Measurements from ENCODE around the gene ITIH4.

ITIH4 gene

GRCh38 chr3:52830535-52831258 lies at the start of gene ITIH4:
ITIH4 (minus strand) TSS chr3:52830672; CDS start chr3:52830642, 30 bp downstream.
- DNase-seq, result no peak

DNA sequence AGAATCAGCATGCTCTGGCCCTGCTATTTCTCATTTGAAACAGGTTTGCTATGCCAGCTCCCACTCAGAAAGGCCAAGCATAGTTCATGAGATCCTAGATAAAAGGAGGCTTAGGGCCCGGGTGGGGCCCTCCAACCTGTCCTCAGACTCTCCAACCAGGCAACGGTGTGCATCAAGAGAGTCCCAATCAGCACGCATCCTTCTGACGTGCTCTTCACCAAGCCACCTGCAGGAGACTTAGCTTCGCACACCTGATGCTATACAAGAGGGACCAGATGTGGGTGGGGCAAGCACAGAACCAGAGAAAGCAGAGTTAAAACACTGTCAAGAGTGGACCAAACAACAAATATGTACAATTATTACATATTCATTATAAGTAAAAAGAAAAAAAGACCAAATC lies 49.6 kb upstream of the ITIH4 start:
- DNase-seq, result no peak

GRCh38 chr3:52879581-52879980 lies 49.1 kb upstream of the ITIH4 start:
- no peak for DNase-seq

GRCh38 chr3:52879090-52879489 lies 48.6 kb upstream of the ITIH4 start:
- DNase-seq, result no peak

- no peak for DNase-seq
Measured at GRCh38 chr3:52877085-52877484, 46.6 kb upstream of the ITIH4 start.

- DNase-seq, result no peak
Measured at GRCh38 chr3:52874864-52875587, 44.6 kb upstream of the ITIH4 start.

DNA sequence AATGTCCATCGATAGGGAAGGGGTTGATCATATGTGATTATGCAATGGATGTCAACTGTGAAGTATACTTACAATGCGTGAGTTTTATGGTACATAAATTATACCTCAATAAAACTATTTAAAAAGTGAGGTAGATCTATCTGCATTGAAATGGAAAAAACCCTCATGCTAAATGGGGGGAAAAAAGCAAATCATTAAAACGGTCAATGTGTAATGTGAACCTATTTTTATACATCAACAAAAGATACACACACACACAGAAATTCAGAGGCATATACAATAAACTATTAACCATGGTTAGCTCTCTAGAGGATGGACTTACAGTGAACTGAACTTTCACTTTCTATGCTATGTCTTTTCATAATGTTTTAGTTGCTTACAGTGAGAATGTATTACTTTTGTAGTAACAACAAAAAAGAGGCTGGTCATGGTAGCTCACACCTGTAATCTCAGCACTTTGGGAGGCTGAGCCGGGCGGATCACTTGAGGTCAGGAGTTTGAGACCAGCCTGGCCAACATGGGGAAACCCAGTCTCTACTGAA lies 43.8 kb upstream of the ITIH4 start:
- DNase-seq, result no peak

- DNase-seq, result no peak
Measured at GRCh38 chr3:52873433-52874159, 43.1 kb upstream of the ITIH4 start.

GRCh38 chr3:52872245-52872644 lies 41.8 kb upstream of the ITIH4 start:
- DNase-seq, result no peak

DNA sequence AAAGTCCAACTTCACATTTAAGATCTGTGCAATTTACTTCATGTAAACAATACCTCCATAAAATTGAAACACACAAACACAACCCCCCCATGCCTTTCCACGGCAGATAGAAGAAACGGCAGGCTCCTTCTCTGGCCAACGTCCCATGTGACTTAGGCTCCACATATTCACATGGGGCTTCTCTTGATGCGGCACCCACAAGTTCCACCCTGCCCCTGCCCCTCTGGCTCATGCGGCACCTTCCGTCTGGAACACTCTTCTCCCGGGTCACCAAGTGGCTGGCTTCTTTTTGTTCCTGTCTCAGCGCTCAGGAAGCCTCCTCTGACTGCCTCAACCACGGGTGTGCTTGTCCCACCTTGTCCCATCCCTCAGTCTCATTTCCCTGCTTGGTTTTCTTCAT lies 41.3 kb upstream of the ITIH4 start:
- DNase-seq, result no peak

DNA sequence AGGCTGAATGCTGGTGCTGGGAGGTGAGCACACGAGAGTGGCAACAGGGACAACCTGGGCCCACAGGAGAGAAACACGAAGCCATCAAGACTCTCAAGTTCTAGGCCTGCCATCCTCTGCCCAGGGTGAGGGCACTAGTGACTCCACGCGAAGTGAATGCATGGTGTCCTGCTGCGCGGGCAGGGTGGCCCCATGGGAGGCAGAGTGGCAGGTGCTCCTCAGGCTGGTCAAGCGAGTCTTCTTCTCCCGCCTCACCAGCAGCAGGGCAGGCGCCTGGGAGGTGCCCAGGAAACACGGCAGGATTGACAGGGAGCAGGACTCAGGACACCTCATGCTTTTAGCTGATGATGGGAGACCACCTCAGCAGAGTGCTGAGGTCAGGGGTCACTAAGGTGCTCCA lies 40.0 kb upstream of the ITIH4 start:
- DNase-seq, result no peak

GRCh38 chr3:52866427-52866826 lies 36.0 kb upstream of the ITIH4 start:
- no peak for DNase-seq

GRCh38 chr3:52865994-52866393 lies 35.5 kb upstream of the ITIH4 start:
- no peak for DNase-seq

GRCh38 chr3:52860424-52860768 lies 29.9 kb upstream of the ITIH4 start:
- DNase-seq, result no peak

DNA sequence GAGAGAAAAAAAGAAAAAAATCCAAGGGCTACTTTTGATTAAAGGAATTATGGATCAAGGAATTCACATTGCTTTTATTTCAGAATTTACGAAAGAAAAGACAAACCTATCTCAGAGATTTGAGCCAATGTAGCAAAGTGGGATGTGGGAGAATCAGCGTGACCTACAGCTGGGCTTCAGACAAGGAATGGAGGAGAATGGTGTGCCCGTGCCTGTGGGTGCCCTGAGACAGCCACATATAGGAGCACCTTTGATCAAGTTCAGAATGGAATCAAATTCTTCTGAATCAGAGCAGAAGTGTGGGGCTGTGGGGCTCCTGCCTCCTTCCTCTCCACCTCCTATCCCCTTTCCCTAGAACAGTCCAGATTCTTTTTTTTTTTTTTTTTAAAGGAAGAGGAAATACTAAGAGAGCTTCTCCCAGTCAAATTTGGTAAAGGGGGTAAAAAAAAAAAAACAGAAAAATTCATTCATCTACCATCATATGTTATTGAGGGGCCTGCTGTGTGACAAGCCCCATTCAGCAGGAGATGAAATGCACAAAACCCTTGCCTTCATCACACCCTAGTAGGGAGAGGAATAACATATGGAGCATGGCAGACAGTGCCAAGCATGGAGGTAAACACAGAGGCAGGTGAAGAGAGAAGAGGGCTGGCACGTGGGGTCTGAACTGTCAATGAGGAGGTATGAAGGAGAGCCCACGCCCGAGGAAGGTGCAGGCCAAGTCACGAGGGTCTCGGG lies 29.4 kb upstream of the ITIH4 start:
- DNase-seq, result no peak

GRCh38 chr3:52857864-52858263 lies 27.4 kb upstream of the ITIH4 start:
- DNase-seq, result no peak

- no peak for DNase-seq
Measured at GRCh38 chr3:52857133-52857532, 26.7 kb upstream of the ITIH4 start.

GRCh38 chr3:52856666-52857065 lies 26.2 kb upstream of the ITIH4 start:
- DNase-seq, result no peak

DNA sequence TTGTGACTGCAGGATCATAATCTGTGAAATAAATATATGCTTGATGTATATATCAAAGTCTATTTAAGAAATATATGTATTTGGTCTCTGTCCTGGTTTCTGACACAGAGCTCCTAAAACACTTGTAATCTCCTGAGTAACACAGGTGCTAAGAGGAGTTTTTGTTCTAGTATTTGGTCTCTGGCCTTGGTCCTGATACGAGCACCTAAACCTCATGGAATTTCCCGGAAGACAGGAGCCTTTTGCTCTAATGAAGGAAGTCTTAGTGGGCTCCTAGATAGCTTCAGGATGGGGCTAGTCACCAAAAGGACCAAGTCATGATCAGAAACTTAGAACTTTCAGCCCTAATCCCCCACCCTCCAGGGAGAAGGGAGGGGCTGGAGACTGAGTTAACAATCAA lies 23.5 kb upstream of the ITIH4 start:
- no peak for DNase-seq

- no peak for DNase-seq
Measured at GRCh38 chr3:52852419-52852818, 21.9 kb upstream of the ITIH4 start.

- DNase-seq, result peak; percentile 93
Measured at GRCh38 chr3:52851348-52851747, 20.9 kb upstream of the ITIH4 start.

- DNase-seq, result no peak
Measured at GRCh38 chr3:52849656-52850055, 19.2 kb upstream of the ITIH4 start.

DNA sequence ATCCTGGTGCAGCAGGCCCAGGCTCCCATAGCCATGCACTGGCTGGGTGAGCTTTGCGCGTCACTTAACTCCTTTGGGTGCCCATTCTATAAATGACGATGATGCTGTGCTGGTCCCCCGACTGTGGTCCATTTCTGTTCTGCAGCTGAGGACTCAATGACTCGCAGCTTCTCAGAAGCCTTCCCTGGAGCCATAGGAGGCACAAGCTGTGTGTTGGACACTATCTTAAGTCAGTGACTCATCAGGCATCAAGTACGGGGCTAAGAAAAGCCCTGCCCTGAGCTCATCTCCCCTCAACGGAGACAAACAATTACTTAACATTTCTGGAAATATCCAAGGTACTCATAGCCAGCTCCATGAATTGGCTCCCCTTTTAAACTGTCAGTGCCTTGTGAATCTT lies 18.1 kb upstream of the ITIH4 start:
- no peak for DNase-seq
